Lower leg skin (tissue), 4 donors: Measurements from ENCODE around the gene MED27. TPM values are rescaled to one million over a fixed set of nuclear protein-coding genes. Genes with fewer than 3 reads are reported as not detected.

Experiments used
- DNase-seq, 2 donors: peaks; one replicate each; pipeline ENCODE4 v3.0.0-alpha.2; 2019; ENCODE audit warnings: low spot score in 2 of 2
- H3K4me3 ChIP-seq: fragments of 200-600 bp; sonication (generic); 2 replicates; pipeline ENCODE4 v1.5.1; 2017; ENCODE audit warnings: mild to moderate bottlenecking, low read depth; ENCODE audit not compliant: poor library complexity, severe bottlenecking
- POLR2A ChIP-seq, 2 donors: fragments of 450-650 bp; IDR thresholded peaks; one replicate each; pipeline ENCODE4 v1.6.1; 2016 to 2017; ENCODE audit warnings: antibody characterized with exemption in 2 of 2, mild to moderate bottlenecking in 1 of 2, moderate library complexity in 1 of 2
- WGBS, 2 donors: methylation state at CpG; one replicate each; pipeline ENCODE4 v1.1.5; 2018; 5-methylcytosine and 5-hydroxymethylcytosine counted together
- intact Hi-C: fragments of 100-400 bp; cut with DNase I; formaldehyde crosslinking; loops from one replicate; pipeline ENCODE4 v1.15.0; 2023; ENCODE audit warnings: low total_unique reads
- total RNA-seq, 4 donors: library from RNA; depleted of rRNA; stranded (reverse); fragments of >200 nt; gene quantifications; one replicate each; pipeline ENCODE4 v1.1.0, GENCODE V29; 2016
- TF ChIP-seq, protein P1 (sequence below), 3 donors: fragments of 450-650 bp; IDR thresholded peaks; one replicate each; pipeline ENCODE4 v1.5.1; 2016; ENCODE audit warnings: antibody characterized with exemption in 3 of 3, mild to moderate bottlenecking in 3 of 3, moderate library complexity in 2 of 3

The MED27 gene
- total RNA-seq, 4 donors from 2014 or later, result 15.4 to 20.3 (median 16.5) TPM

DNA sequence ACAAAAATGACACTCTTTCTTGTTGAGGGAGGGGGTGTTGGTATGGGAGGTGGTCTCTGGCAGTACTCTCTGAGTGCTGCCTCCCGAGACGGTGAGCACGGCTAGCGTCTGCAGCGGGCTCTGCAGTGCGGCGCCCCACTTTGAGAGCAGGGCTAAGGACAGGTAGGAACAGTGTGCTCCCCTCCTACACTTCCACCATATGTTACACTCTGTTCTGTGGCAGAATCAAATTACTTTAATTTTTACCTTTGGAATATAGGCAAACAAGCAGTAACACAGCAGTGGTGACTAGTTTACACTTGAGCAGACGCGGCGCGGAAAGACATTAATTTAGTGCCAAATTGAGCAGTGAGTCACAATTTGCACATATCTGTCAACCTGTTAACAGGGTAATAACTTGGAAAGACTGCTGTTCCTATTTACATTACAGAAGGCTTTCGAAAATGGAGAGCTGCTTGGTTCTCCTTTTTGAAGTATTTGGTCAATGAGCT lies 136.3 kb downstream of the MED27 start:
- WGBS, 2 donors, result 59 to 67% methylated on average over 12 of the region's 12 CpGs
- TF ChIP-seq POLR2A (IDR thresholded peaks at IDR 0.05), result no peak
- TF ChIP-seq, protein P1, sequence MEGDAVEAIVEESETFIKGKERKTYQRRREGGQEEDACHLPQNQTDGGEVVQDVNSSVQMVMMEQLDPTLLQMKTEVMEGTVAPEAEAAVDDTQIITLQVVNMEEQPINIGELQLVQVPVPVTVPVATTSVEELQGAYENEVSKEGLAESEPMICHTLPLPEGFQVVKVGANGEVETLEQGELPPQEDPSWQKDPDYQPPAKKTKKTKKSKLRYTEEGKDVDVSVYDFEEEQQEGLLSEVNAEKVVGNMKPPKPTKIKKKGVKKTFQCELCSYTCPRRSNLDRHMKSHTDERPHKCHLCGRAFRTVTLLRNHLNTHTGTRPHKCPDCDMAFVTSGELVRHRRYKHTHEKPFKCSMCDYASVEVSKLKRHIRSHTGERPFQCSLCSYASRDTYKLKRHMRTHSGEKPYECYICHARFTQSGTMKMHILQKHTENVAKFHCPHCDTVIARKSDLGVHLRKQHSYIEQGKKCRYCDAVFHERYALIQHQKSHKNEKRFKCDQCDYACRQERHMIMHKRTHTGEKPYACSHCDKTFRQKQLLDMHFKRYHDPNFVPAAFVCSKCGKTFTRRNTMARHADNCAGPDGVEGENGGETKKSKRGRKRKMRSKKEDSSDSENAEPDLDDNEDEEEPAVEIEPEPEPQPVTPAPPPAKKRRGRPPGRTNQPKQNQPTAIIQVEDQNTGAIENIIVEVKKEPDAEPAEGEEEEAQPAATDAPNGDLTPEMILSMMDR (IDR thresholded peaks at IDR 0.05), result no peak
- intact Hi-C loops, result no loop called here
- no peak for DNase-seq
- no peak overlapping the region for H3K4me3 ChIP-seq

DNA sequence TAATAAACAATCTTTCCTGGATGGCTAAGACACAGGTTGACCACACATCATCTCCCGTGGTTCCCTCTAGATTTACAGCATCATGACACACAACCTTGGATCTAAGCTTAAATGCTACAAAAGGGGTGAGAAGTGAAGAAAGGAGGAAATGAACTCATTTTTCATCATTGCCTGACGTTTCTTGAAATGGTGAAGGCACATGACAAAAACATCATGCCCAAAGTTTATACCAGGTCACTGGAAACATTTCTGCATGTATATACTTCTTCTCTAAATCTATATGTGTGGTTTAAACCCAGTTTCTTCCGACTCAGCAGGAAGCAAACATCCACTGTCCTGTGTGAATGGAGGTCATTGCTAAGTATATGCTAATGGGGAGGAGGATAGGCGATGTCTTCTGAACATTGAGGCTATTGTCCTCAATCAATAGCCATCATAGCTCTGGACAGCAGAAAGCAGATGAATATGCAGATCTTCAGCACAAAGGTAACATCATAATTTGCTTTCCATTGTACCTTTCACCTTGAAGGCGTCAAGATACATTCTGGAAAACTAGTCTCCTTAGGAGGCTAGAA lies 137.4 kb downstream of the MED27 start:
- WGBS, 2 donors, result 89 to 90% methylated on average over 5 of the region's 5 CpGs
- no peak for DNase-seq
- no peak for TF ChIP-seq POLR2A (IDR thresholded peaks at IDR 0.05)
- TF ChIP-seq, protein P1 (IDR thresholded peaks at IDR 0.05), result no peak
- no peak overlapping the region for H3K4me3 ChIP-seq
- intact Hi-C loops, result no loop called here

DNA sequence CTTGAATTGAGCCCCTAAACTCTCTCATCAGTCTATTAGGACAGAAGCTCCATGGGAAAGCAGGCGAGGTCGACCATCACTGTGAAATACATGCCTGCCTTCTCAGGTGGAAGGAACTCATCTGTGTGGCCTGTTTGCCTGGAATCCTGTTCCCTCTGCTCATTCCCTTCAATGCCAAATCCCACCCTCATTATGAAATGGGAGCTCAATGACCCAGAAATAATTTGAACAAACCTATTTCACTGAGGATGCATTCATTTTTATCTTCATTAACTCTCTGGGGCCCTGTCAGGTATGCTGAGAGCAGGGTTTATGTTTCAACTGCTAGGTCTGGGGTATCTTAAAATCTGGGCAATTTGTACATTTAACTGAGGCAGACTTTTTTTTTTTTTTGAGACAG lies 142.2 kb downstream of the MED27 start:
- DNase-seq, result no peak
- no peak for TF ChIP-seq POLR2A (IDR thresholded peaks at IDR 0.05)
- TF ChIP-seq, protein P1 (IDR thresholded peaks at IDR 0.05), result no peak
- intact Hi-C loops, result no loop called here
- no peak overlapping the region for H3K4me3 ChIP-seq
- WGBS, 2 donors, result 94 to 96% methylated on average over 2 of the region's 2 CpGs

DNA sequence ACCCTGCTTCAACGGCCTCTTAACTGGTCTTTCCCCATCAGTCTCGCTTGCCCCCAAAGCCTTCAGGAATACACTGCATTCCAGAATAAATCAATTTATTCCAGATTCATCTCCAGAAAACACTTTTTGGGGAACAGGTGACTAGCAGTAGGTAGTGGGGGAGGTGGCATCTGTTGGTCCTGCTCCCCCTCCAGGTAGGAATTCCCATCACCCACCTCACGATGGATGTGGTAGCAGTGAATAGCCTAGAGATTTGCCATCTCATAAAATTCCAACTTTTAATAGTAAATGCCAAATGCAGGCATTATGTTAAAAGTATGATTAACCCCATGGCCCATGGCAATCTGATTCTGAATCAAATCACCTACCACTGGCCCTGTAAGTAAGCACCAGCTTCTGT lies 142.7 kb downstream of the MED27 start:
- 94 to 98% methylated on average over 3 of the region's 3 CpGs for WGBS, 2 donors
- no peak overlapping the region for H3K4me3 ChIP-seq
- intact Hi-C loops, result no loop called here
- DNase-seq, result no peak
- TF ChIP-seq, protein P1 (IDR thresholded peaks at IDR 0.05), result no peak
- TF ChIP-seq POLR2A (IDR thresholded peaks at IDR 0.05), result no peak

DNA sequence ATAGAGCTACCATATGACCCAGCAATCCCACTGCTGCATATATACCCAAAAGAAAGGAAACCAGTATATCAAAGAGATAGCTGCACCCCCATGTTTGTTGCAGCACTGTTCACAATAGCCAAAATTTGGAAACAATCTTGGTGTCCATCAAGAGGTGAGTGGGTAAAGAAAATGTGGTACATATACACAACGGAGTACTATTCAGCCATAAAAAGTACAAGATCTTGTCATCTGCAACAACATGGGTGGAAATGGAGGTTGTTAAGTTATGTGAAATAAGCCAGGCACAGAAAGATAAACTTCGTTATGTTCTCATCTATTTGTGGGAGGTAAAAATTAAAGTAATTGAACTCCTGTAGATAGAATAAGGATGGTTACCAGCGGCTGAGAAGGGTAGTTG lies 145.0 kb downstream of the MED27 start:
- intact Hi-C loops, result no loop called here
- H3K4me3 ChIP-seq, result no peak overlapping the region
- 95 to 99% methylated on average over 3 of the region's 3 CpGs for WGBS, 2 donors
- no peak for DNase-seq
- TF ChIP-seq, protein P1 (IDR thresholded peaks at IDR 0.05), result no peak
- TF ChIP-seq POLR2A (IDR thresholded peaks at IDR 0.05), result no peak

DNA sequence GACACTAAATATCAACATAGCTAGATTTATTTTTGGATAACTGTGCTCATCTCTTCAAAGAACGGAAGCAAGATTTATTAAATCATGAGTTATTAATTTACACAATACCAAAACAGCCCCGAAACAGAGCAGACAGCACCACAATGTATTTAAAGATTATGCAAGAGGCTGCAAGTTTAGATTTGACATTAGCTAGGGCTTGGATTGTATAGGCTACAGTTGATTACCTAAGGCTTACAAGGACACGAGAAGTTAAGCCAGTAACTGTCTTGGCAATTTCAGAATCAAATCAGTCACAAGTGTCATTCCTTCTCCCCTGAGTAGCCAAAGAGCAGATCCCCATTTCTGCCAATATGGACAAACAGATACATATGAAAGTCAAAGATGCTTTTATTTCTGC lies 152.6 kb downstream of the MED27 start:
- no peak for DNase-seq
- no peak for TF ChIP-seq POLR2A (IDR thresholded peaks at IDR 0.05)
- TF ChIP-seq, protein P1 (IDR thresholded peaks at IDR 0.05), result no peak
- intact Hi-C loops, result no loop called here
- WGBS, 2 donors, result 49 to 64% methylated on average over 3 of the region's 3 CpGs
- no peak overlapping the region for H3K4me3 ChIP-seq
